Tibial nerve (tissue), 4 donors: Measurements from ENCODE around the gene AMDHD1. TPM values are rescaled to one million over a fixed set of nuclear protein-coding genes. Genes with fewer than 3 reads are reported as not detected.
"Not testable (repeated sequence)": the region's sequence is repeated elsewhere in the genome, so short reads cannot be mapped to it uniquely, and the experiment has no call there.

Experiments
- DNase-seq, 2 donors: peaks; one replicate each; pipeline ENCODE4 v3.0.0-alpha.2; 2019; ENCODE audit warnings: low spot score in 2 of 2
- H3K27ac ChIP-seq, 4 donors: fragments of 200-600 bp; sonication (generic) in 3 of 4; one replicate each; pipeline ENCODE4 v1.5.1; 2017 to 2019; ENCODE audit warnings: mild to moderate bottlenecking in 1 of 4
- H3K27me3 ChIP-seq, 2 donors: fragments of 200-600 bp; sonication (generic) in 1 of 2; one replicate each; pipeline versions ENCODE4 v1.5.1 to v1.6.0; 2017 to 2019
- H3K36me3 ChIP-seq, 3 donors: fragments of 200-600 bp; sonication (generic); one replicate each; pipeline ENCODE4 v1.5.1; 2018 to 2019
- H3K4me1 ChIP-seq, 4 donors: fragments of 200-600 bp; sonication (generic) in 3 of 4; one replicate each; pipeline ENCODE4 v1.5.1; 2017 to 2019
- H3K4me3 ChIP-seq, 4 donors: fragments of 200-600 bp; sonication (generic) in 3 of 4; one replicate each; pipeline ENCODE4 v1.5.1; 2017 to 2019; ENCODE audit warnings: mild to moderate bottlenecking in 1 of 4, moderate library complexity in 1 of 4
- H3K9me3 ChIP-seq, 4 donors: fragments of 200-600 bp; sonication (generic) in 3 of 4; one replicate each; pipeline ENCODE4 v1.5.1; 2017 to 2019
- EP300 ChIP-seq, 2 donors: sonication (generic); formaldehyde crosslinking; IDR thresholded peaks; one replicate each; pipeline ENCODE4 v1.6.1; 2017; ENCODE audit warnings: antibody characterized with exemption in 2 of 2, mild to moderate bottlenecking in 1 of 2
- POLR2A ChIP-seq, 2 donors: fragments of 450-650 bp; IDR thresholded peaks; one replicate each; pipeline ENCODE4 v1.6.1; 2017; ENCODE audit warnings: antibody characterized with exemption in 2 of 2, mild to moderate bottlenecking in 2 of 2, moderate library complexity in 2 of 2
- WGBS, 2 donors: methylation state at CpG; one replicate each; pipeline ENCODE4 v1.1.5; 2018; 5-methylcytosine and 5-hydroxymethylcytosine counted together
- total RNA-seq, 4 donors: library from RNA; depleted of rRNA; stranded (reverse); fragments of >200 nt; gene quantifications; one replicate each; pipeline ENCODE4 v1.1.0, GENCODE V29; 2016
- TF ChIP-seq, protein P1 (sequence below), 5 experiments: fragments of 200-600 bp in 3 of 5; fragments of 450-650 bp in 2 of 5; sonication (generic) in 3 of 5; IDR thresholded peaks; one replicate each; pipeline ENCODE4 v1.5.1; 2016 to 2019; ENCODE audit warnings: antibody characterized with exemption in 5 of 5, mild to moderate bottlenecking in 3 of 5, moderate library complexity in 2 of 5

AMDHD1 gene
- total RNA-seq, 4 donors from 2014 or later, result 2.0 to 2.1 TPM; not detected in 2

DNA sequence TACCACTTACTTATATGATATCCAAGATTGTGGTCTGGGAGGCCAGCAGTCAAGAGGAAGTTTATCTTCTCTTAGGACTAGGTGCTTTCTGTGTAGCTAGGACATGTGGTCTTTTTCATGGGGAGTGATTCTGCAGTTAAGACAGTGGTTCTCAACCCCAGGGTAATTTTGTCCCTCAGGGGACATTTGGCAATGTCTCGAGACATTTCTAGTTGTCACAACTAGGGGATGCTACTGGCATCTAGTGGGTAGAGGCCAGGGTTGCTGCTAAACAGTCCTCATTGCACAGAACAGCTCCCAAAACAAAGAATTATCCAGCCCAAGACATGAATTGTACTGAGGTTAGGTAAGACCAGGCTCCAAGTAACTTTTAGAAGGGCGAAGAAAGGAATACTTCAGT lies 20.0 kb downstream of the AMDHD1 start:
- H3K4me1 ChIP-seq, result no peaks in the 10 kb centered on the region
- H3K4me3 ChIP-seq, result no peak overlapping the region
- H3K36me3 ChIP-seq, result no peaks in the 10 kb centered on the region
- no peak overlapping the region for H3K27ac ChIP-seq
- no peak for TF ChIP-seq EP300 (IDR thresholded peaks at IDR 0.05)
- TF ChIP-seq, protein P1, sequence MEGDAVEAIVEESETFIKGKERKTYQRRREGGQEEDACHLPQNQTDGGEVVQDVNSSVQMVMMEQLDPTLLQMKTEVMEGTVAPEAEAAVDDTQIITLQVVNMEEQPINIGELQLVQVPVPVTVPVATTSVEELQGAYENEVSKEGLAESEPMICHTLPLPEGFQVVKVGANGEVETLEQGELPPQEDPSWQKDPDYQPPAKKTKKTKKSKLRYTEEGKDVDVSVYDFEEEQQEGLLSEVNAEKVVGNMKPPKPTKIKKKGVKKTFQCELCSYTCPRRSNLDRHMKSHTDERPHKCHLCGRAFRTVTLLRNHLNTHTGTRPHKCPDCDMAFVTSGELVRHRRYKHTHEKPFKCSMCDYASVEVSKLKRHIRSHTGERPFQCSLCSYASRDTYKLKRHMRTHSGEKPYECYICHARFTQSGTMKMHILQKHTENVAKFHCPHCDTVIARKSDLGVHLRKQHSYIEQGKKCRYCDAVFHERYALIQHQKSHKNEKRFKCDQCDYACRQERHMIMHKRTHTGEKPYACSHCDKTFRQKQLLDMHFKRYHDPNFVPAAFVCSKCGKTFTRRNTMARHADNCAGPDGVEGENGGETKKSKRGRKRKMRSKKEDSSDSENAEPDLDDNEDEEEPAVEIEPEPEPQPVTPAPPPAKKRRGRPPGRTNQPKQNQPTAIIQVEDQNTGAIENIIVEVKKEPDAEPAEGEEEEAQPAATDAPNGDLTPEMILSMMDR (IDR thresholded peaks at IDR 0.05), result no peak
- no peak for TF ChIP-seq POLR2A (IDR thresholded peaks at IDR 0.05)
- no peaks in the 10 kb centered on the region for H3K9me3 ChIP-seq
- no peak for DNase-seq
- no peaks in the 10 kb centered on the region for H3K27me3 ChIP-seq
- 69 to 84% methylated on average over 2 of the region's 2 CpGs for WGBS, 2 donors

DNA sequence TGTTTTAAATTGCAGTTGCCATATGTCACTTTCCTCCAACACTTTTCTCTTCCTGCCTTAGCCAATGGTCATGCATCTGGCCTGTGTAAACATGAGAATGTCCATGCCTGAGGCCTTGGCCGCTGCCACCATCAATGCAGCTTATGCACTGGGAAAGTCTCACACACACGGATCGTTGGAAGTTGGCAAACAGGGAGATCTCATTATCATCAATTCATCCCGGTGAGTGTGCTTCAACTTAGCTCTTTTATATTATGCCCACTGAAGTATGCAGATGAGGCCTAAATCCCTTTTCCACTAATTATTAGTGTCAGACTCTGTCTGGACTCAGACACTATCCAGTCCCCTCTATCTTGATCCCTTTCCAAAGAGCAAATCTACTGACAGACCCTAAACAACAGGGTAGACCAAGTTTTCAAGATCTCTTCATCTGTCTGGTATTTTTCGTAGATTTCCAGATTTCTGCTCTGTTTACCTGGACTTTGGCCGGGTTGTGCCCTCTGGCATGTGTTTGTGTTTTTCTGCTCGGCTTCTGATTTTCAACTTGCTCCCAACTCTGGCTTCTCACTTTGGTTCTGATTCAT lies 23.2 kb downstream of the AMDHD1 start:
- TF ChIP-seq EP300 (IDR thresholded peaks at IDR 0.05) (no peak), POLR2A (IDR thresholded peaks at IDR 0.05) (no peak)
- TF ChIP-seq, protein P1 (IDR thresholded peaks at IDR 0.05), result no peak
- Histone ChIP-seq H3K4me1 (no peaks in the 10 kb centered on the region), H3K9me3 (no peaks in the 10 kb centered on the region), H3K27me3 (no peaks in the 10 kb centered on the region), H3K27ac (no peak overlapping the region), H3K4me3 (no peak overlapping the region), H3K36me3 (no peaks in the 10 kb centered on the region)
- WGBS, 2 donors, result 60 to 64% methylated on average over 7 of the region's 7 CpGs
- no peak for DNase-seq

DNA sequence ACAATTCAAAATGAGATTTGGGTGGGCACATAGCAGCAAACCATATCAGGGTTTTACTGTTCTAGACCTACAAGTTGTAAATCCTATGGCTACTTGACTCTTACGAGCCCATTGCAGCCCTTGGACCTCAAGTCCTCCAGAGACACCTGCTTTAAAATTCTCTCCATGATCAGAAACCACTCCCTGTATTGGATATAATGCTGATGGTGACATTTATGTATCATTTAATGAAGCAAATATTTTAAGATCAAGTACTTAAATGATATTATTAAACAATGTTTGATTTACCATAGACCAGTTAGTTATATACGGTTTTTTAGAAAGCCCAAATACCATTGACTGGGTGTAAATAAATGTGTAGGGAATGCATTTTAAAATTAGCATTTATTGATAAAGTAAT lies 24.2 kb downstream of the AMDHD1 start:
- 97 to 100% methylated on average over 2 of the region's 2 CpGs for WGBS, 2 donors
- Histone ChIP-seq H3K36me3 (no peaks in the 10 kb centered on the region), H3K4me1 (no peaks in the 10 kb centered on the region), H3K27me3 (no peaks in the 10 kb centered on the region), H3K27ac (no peak overlapping the region), H3K9me3 (no peaks in the 10 kb centered on the region), H3K4me3 (no peak overlapping the region)
- TF ChIP-seq, protein P1 (IDR thresholded peaks at IDR 0.05), result no peak
- TF ChIP-seq EP300 (IDR thresholded peaks at IDR 0.05), result no peak
- no peak for TF ChIP-seq POLR2A (IDR thresholded peaks at IDR 0.05)
- DNase-seq, result no peak

GRCh38 chr12:95969116-95969515 lies 26.0 kb downstream of the AMDHD1 start:
- 94 to 100% methylated on average over 9 to 18 of the region's 28 CpGs for WGBS, 2 donors
- H3K27me3 ChIP-seq, DNase-seq, H3K4me1 ChIP-seq, H3K9me3 ChIP-seq, H3K36me3 ChIP-seq, H3K27ac ChIP-seq, H3K4me3 ChIP-seq: not testable (repeated sequence)

DNA sequence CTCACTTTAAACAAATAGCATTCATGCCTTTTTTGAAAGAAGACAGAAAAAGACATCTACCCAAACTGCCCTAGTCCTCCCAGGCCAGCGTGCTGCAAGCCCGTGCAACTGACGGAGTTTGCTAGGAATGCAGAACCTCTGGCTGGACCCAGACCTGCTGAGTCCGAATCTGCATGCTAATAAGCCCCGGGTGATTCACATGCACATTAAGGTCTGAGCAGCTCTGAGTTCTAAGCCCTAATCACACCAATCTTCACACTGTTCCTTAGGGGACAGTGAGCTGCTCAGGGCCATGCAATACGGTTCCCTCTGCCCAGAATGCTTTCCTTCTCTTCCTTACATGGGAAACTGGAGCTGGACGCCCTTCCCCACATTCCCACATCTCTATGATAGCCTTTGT lies 27.8 kb downstream of the AMDHD1 start:
- no peaks in the 10 kb centered on the region for H3K4me1 ChIP-seq
- 51 to 68% methylated on average over 7 of the region's 7 CpGs for WGBS, 2 donors

DNA sequence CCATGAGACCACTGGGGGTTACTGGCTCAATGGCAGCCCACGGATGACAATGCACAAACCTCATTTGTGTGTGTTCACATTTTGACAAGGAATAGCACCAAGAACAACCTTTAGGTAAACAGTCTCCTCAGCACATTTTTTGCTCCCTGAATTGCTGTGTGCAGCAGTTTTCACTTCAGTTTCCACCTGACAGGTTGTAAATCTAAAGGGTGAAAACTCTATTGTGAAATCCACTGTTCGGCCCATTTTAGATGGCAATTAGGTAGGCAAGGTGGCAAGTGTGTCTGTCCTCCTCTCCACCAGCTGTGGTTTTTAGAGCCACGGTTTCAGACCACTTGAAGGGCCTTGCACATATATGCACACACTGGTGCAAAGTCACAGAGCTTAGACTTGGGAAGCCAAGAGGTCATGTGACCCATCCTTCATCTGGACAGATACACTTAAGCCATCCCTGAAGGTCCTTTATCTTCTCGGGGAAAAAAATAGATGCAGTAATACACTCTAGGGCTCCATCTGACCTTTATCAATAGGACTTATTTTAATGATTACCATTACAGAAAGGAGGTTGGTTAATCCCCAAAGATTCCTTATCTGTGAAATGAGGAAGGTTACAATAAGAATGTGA lies 29.8 kb downstream of the AMDHD1 start:
- Histone ChIP-seq H3K9me3 (no peaks in the 10 kb centered on the region), H3K4me1 (no peaks in the 10 kb centered on the region), H3K36me3 (no peaks in the 10 kb centered on the region), H3K27me3 (no peaks in the 10 kb centered on the region), H3K27ac (no peak overlapping the region), H3K4me3 (no peak overlapping the region)
- 75 to 84% methylated on average over 4 of the region's 4 CpGs for WGBS, 2 donors
- no peak for DNase-seq
- TF ChIP-seq POLR2A (IDR thresholded peaks at IDR 0.05) (no peak), EP300 (IDR thresholded peaks at IDR 0.05) (no peak)
- TF ChIP-seq, protein P1 (IDR thresholded peaks at IDR 0.05), result no peak

More for the DNA sequence above, 27.8 kb downstream of the AMDHD1 start:
- no peak for TF ChIP-seq EP300 (IDR thresholded peaks at IDR 0.05)
- TF ChIP-seq POLR2A (IDR thresholded peaks at IDR 0.05), result no peak
- H3K9me3 ChIP-seq, result no peaks in the 10 kb centered on the region
- no peak overlapping the region for H3K4me3 ChIP-seq
- DNase-seq, result no peak
- no peaks in the 10 kb centered on the region for H3K27me3 ChIP-seq
- H3K27ac ChIP-seq, result no peak overlapping the region
- H3K36me3 ChIP-seq, result no peaks in the 10 kb centered on the region
